Gastrocnemius medialis (tissue), 4 donors: Measurements from ENCODE around the gene AJUBA. TPM values are rescaled to one million over a fixed set of nuclear protein-coding genes. Genes with fewer than 3 reads are reported as not detected.

Experiments
- ATAC-seq, 2 donors: fragments of 150-250 bp; one replicate each; pipeline ENCODE4 v1.9.1; 2016
- DNase-seq, 2 donors: peaks; one replicate each; pipeline ENCODE4 v3.0.0-alpha.2; 2019
- H3K27ac ChIP-seq, 4 donors: fragments of 200-600 bp; sonication (generic); 1 replicate in 1 of 4; 2 replicates in 3 of 4; pipeline ENCODE4 v1.5.1; 2016 to 2018; ENCODE audit warnings: mild to moderate bottlenecking in 2 of 4, moderate library complexity in 1 of 4
- H3K27me3 ChIP-seq, 3 donors: fragments of 200-600 bp; sonication (generic) in 2 of 3; 1 replicate in 1 of 3; 2 replicates in 2 of 3; pipeline versions ENCODE4 v1.5.1 to v1.6.0; 2016 to 2019; ENCODE audit warnings: mild to moderate bottlenecking in 1 of 3, moderate library complexity in 1 of 3
- H3K36me3 ChIP-seq, 2 donors: fragments of 200-600 bp; sonication (generic) in 1 of 2; one replicate each; pipeline ENCODE4 v1.5.1; 2017 to 2018
- H3K4me1 ChIP-seq, 2 donors: fragments of 200-600 bp; sonication (generic) in 1 of 2; one replicate each; pipeline ENCODE4 v1.5.1; 2016 to 2017; ENCODE audit warnings: mild to moderate bottlenecking in 2 of 2
- H3K4me3 ChIP-seq, 4 donors: fragments of 200-600 bp; sonication (generic) in 3 of 4; 1 replicate in 1 of 4; 2 replicates in 3 of 4; pipeline ENCODE4 v1.5.1; 2016 to 2019; ENCODE audit warnings: mild to moderate bottlenecking in 2 of 4
- H3K9me3 ChIP-seq, 3 donors: fragments of 200-600 bp; sonication (generic) in 2 of 3; 1 replicate in 1 of 3; 2 replicates in 2 of 3; pipeline ENCODE4 v1.5.1; 2016 to 2019
- POLR2A ChIP-seq, 2 donors: fragments of 450-650 bp; IDR thresholded peaks; one replicate each; pipeline ENCODE4 v1.6.1; 2017; ENCODE audit warnings: antibody characterized with exemption in 2 of 2, mild to moderate bottlenecking in 2 of 2, moderate library complexity in 2 of 2
- in situ Hi-C, 4 donors: fragments of 200-750 bp; cut with MboI; loops; one replicate each; pipeline versions ENCODE4 v1.15.0 to v1.8.0; 2017; ENCODE audit warnings: low sequenced_read_pairs in 4 of 4
- intact Hi-C: fragments of 100-400 bp; cut with DNase I; formaldehyde crosslinking; loops from one replicate; pipeline ENCODE4 v1.15.1; 2023; ENCODE audit warnings: low total_unique reads
- total RNA-seq, 4 donors: library from RNA; depleted of rRNA; stranded (reverse); fragments of >200 nt; gene quantifications; one replicate each; pipeline versions ENCODE4 v1.1.0 to v1.2.3, GENCODE V29; 2016
- TF ChIP-seq, protein P1 (sequence below), 5 experiments: fragments of 450-650 bp in 3 of 5; fragments of 200-600 bp in 2 of 5; sonication (generic) in 2 of 5; IDR thresholded peaks in 4 of 5; conservative IDR thresholded peaks in 1 of 5; 1 replicate in 4 of 5; 2 replicates in 1 of 5; pipeline ENCODE4 v1.5.1; 2016 to 2019; ENCODE audit warnings: antibody characterized with exemption in 5 of 5, mild to moderate bottlenecking in 3 of 5, moderate library complexity in 3 of 5

The AJUBA gene
- total RNA-seq, 4 donors from 2014 or later: 0.46 to 5.0 (median 1.9) TPM

- no peaks in the 10 kb centered on the region for H3K9me3 ChIP-seq
- in situ Hi-C loops (loop anchor here in 3 of 4 donors (5.0 kb wide), 2 partner anchors 60 to 70 kb away; no protein-coding TSS in a partner anchor), intact Hi-C loops (no loop called here)
- H3K27ac ChIP-seq: no peak overlapping the region
- no peak overlapping the region for H3K4me3 ChIP-seq
- H3K27me3 ChIP-seq: no peaks in the 10 kb centered on the region
- no peak for TF ChIP-seq POLR2A (IDR thresholded peaks at IDR 0.05)
- TF ChIP-seq, protein P1, sequence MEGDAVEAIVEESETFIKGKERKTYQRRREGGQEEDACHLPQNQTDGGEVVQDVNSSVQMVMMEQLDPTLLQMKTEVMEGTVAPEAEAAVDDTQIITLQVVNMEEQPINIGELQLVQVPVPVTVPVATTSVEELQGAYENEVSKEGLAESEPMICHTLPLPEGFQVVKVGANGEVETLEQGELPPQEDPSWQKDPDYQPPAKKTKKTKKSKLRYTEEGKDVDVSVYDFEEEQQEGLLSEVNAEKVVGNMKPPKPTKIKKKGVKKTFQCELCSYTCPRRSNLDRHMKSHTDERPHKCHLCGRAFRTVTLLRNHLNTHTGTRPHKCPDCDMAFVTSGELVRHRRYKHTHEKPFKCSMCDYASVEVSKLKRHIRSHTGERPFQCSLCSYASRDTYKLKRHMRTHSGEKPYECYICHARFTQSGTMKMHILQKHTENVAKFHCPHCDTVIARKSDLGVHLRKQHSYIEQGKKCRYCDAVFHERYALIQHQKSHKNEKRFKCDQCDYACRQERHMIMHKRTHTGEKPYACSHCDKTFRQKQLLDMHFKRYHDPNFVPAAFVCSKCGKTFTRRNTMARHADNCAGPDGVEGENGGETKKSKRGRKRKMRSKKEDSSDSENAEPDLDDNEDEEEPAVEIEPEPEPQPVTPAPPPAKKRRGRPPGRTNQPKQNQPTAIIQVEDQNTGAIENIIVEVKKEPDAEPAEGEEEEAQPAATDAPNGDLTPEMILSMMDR (IDR thresholded peaks at IDR 0.05 in 4 of 5, conservative IDR thresholded peaks at IDR 0.05 in 1 of 5): no peak
- H3K36me3 ChIP-seq: peaks cover 0 to 14% of the 10 kb centered on the region in 2 donors
- no peak for DNase-seq
- H3K4me1 ChIP-seq: no peaks in the 10 kb centered on the region
- no peak for ATAC-seq
These were observed 9.5 kb upstream of the AJUBA start for GRCh38 chr14:22991852-22992251.

GRCh38 chr14:22987291-22987690, 4.9 kb upstream of the AJUBA start:
- TF ChIP-seq, protein P1 (IDR thresholded peaks at IDR 0.05 in 4 of 5, conservative IDR thresholded peaks at IDR 0.05 in 1 of 5): no peak
- TF ChIP-seq POLR2A (IDR thresholded peaks at IDR 0.05): no peak
- ATAC-seq (no peak), DNase-seq (no peak)
- H3K27ac ChIP-seq: no peak overlapping the region
- H3K4me1 ChIP-seq: peaks cover 3 to 13% of the 10 kb centered on the region in 2 donors
- no peaks in the 10 kb centered on the region for H3K9me3 ChIP-seq
- intact Hi-C loops: loop anchor here (10.0 kb wide), 1 partner anchor 198 kb away; the partner anchor contains the start of gene SLC7A8
- peaks cover 0 to 14% of the 10 kb centered on the region in 2 donors for H3K36me3 ChIP-seq
- no peak overlapping the region for H3K4me3 ChIP-seq
- in situ Hi-C loops: loop anchor here in 1 of 4 donors (5.0 kb wide), 1 partner anchor 65 kb away; no protein-coding TSS in a partner anchor
- H3K27me3 ChIP-seq: peaks cover 2 to 11% (median 9%) of the 10 kb centered on the region in 3 donors

GRCh38 chr14:22986508-22987054, 4.2 kb upstream of the AJUBA start:
- H3K36me3 ChIP-seq: peaks cover 0 to 14% of the 10 kb centered on the region in 2 donors
- ATAC-seq (peak; percentile 83 to 84), DNase-seq (peak; percentile 76 to 80)
- H3K4me1 ChIP-seq: peaks cover 3 to 20% of the 10 kb centered on the region in 2 donors
- in situ Hi-C loops (loop anchor here in 1 of 4 donors (5.0 kb wide), 1 partner anchor 66 kb away; no protein-coding TSS in a partner anchor), intact Hi-C loops (loop anchor here (1.0 to 10.0 kb wide), 2 partner anchors 72 to 198 kb away; partner anchors contain the start of gene SLC7A8)
- no peaks in the 10 kb centered on the region for H3K9me3 ChIP-seq
- H3K4me3 ChIP-seq: no peak overlapping the region
- peaks cover 9 to 18% (median 17%) of the 10 kb centered on the region in 3 donors for H3K27me3 ChIP-seq
- TF ChIP-seq, protein P1 (IDR thresholded peaks at IDR 0.05 in 4 of 5, conservative IDR thresholded peaks at IDR 0.05 in 1 of 5): peak; percentile 76 to 94 (median 84)
- TF ChIP-seq POLR2A (IDR thresholded peaks at IDR 0.05): no peak
- H3K27ac ChIP-seq: no peak overlapping the region

DNA sequence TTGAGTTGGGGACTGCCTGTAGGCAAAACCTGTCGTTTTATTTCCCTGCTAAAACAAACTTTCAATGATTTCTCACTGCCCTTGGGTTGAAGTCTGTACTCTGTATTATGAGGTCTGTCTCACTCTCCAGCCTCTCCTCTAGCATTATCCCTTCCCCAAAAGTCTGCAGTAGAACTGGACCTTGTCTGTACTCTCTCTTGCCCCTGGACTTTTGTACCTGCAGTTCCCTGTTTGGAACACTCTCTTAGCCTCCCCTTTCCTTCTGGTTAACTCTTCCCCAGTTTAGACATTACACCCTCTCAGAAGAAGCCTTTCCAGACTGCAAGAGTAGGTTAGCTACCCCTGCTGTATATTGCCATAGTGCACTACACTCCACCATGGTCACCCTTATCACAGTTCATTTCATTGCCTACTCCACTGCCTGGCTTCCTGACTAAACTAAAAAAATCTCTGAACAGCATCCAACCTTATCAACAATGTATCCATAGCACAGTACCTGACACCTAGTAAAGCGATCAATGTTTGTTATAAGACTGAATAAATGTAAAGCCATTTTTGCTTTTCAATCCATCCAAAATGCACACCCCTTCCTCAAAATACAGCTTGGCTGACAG, 3.6 kb upstream of the AJUBA start:
- peaks cover 0 to 14% of the 10 kb centered on the region in 2 donors for H3K36me3 ChIP-seq
- no peak for ATAC-seq
- in situ Hi-C loops: loop anchor here in 1 of 4 donors (5.0 kb wide), 1 partner anchor 66 kb away; no protein-coding TSS in a partner anchor

More for the DNA sequence above, 3.6 kb upstream of the AJUBA start:
- no peaks in the 10 kb centered on the region for H3K9me3 ChIP-seq
- peaks cover 3 to 21% of the 10 kb centered on the region in 2 donors for H3K4me1 ChIP-seq
- DNase-seq: no peak
- peaks cover 15 to 23% (median 22%) of the 10 kb centered on the region in 3 donors for H3K27me3 ChIP-seq
- no peak overlapping the region for H3K27ac ChIP-seq
- TF ChIP-seq POLR2A (IDR thresholded peaks at IDR 0.05): no peak
- no peak overlapping the region for H3K4me3 ChIP-seq
- intact Hi-C loops: loop anchor here (1.0 to 10.0 kb wide), 2 partner anchors 72 to 199 kb away; partner anchors contain the start of gene SLC7A8
